Astrocyte (in vitro differentiated cells and primary cell): ENCODE results near the gene TRIML1. TPM values are rescaled to one million over a fixed set of nuclear protein-coding genes. Genes with fewer than 3 reads are reported as not detected.

Source experiments
- DNase-seq: peaks from one replicate; pipeline ENCODE4 v3.0.0-alpha.2; 2010; ENCODE audit warnings: low read depth
- FAIRE-seq: peaks from 2 replicates; lab custom pipeline; 2011; peaks lifted over from hg19 to GRCh38; lab: Jason Lieb, UNC
- H2AFZ ChIP-seq: 2 replicates; pipeline ENCODE4 v1.6.0; 2012; ENCODE audit warnings: low read depth, low read length, inconsistent platforms
- H3K27ac ChIP-seq: 2 replicates; pipeline ENCODE4 v1.5.1; 2011; ENCODE audit warnings: low read depth, low read length, inconsistent platforms
- H3K27me3 ChIP-seq: 2 replicates; pipeline ENCODE4 v1.6.0; 2011; ENCODE audit warnings: low read length, inconsistent platforms; ENCODE audit not compliant: insufficient read depth
- H3K36me3 ChIP-seq: 2 replicates; pipeline ENCODE4 v1.5.1; 2011; ENCODE audit warnings: low read length, inconsistent platforms; ENCODE audit not compliant: insufficient read depth
- H3K4me1 ChIP-seq: 2 replicates; pipeline ENCODE4 v1.5.1; 2011; ENCODE audit warnings: low read length, inconsistent platforms; ENCODE audit not compliant: insufficient read depth
- H3K4me2 ChIP-seq: 2 replicates; pipeline ENCODE4 v1.6.0; 2012; ENCODE audit warnings: low read length, inconsistent platforms
- H3K4me3 ChIP-seq: 2 replicates; pipeline ENCODE4 v1.5.1; 2011; ENCODE audit warnings: low read depth, mild to moderate bottlenecking, low read length, inconsistent platforms; ENCODE audit not compliant: insufficient read depth
- H3K79me2 ChIP-seq: 2 replicates; pipeline ENCODE4 v1.6.0; 2012; ENCODE audit warnings: mild to moderate bottlenecking, low read length, inconsistent platforms; ENCODE audit not compliant: insufficient read depth
- H3K9ac ChIP-seq: 2 replicates; pipeline ENCODE4 v1.6.0; 2012; ENCODE audit warnings: mild to moderate bottlenecking, low read length, inconsistent platforms
- H3K9me3 ChIP-seq: 2 replicates; pipeline ENCODE4 v1.5.1; 2012; ENCODE audit warnings: low read depth, mild to moderate bottlenecking, low read length, inconsistent platforms; ENCODE audit not compliant: insufficient read depth
- H4K20me1 ChIP-seq: 2 replicates; pipeline ENCODE4 v1.6.0; 2012; ENCODE audit warnings: low read length, inconsistent platforms; ENCODE audit not compliant: insufficient read depth
- H3K27ac Mint-ChIP-seq: one replicate; pipeline ENCODE4 v1.8.0; 2021; ENCODE audit warnings: mild to moderate bottlenecking, mixed read lengths; ENCODE audit not compliant: unreplicated experiment
- H3K27me3 Mint-ChIP-seq: one replicate; pipeline ENCODE4 v1.8.0; 2021; ENCODE audit warnings: low read depth, mixed read lengths; ENCODE audit not compliant: unreplicated experiment
- H3K36me3 Mint-ChIP-seq: one replicate; pipeline ENCODE4 v1.8.0; 2021; ENCODE audit warnings: low read depth, mixed read lengths; ENCODE audit not compliant: unreplicated experiment
- H3K4me1 Mint-ChIP-seq: one replicate; pipeline ENCODE4 v1.8.0; 2021; ENCODE audit warnings: low read depth, mixed read lengths; ENCODE audit not compliant: unreplicated experiment
- H3K4me3 Mint-ChIP-seq: one replicate; pipeline ENCODE4 v1.8.0; 2021; ENCODE audit warnings: mild to moderate bottlenecking, moderate library complexity, mixed read lengths; ENCODE audit not compliant: unreplicated experiment
- H3K9me3 Mint-ChIP-seq: one replicate; pipeline ENCODE4 v1.8.0; 2021; ENCODE audit warnings: mild to moderate bottlenecking, mixed read lengths; ENCODE audit not compliant: unreplicated experiment
- CTCF ChIP-seq: IDR thresholded peaks from 2 replicates; pipeline ENCODE4 v1.5.1; 2011; ENCODE audit warnings: low read depth, mild to moderate bottlenecking, inconsistent platforms, low read length, moderate library complexity; ENCODE audit not compliant: insufficient read depth
- EZH2 ChIP-seq: IDR thresholded peaks from 2 replicates; pipeline ENCODE4 v1.6.1; 2012; ENCODE audit warnings: mild to moderate bottlenecking, low read length, inconsistent platforms; ENCODE audit not compliant: insufficient read depth
- total RNA-seq: library from RNA; stranded (reverse); gene quantifications from 2 replicates; pipeline ENCODE4 v1.2.1, GENCODE V29; 2021

The TRIML1 gene
- total RNA-seq, 1 donor from 2014 or later, result not detected

DNA sequence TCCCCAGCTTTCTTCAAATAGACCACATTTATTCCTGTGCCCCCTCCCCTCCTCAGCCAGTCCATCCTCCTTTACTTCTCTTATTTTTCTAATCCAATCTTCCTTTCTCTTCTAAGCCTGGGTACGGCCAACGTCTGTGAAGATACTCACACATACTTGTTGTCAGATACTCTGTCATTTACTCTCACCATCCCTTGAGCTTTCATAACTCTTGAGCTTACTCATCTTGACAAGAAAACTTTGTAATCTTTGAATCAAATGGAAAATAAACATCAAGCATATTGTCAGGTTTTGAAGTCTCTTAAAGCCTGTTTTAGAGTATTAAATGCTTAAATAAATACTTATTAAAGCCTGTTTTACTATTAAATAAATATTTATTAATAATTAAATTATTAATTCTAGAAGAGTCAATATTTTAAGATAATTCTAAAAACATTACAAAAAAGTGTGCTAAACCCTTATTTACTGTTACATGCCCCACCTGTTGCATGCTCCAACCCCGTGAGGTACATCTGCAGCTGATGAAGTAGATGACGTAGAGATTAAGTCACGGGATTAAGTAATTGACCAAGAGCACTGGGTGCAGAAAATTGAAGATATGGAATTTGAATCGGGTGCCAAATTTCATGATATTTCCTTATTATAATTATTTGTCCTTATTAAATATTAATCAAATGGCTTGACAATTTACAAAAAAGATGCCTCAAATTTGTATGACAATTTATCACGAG, 28.3 kb upstream of the TRIML1 start:
- Histone ChIP-seq H3K27ac (no peak overlapping the region), H3K4me3 (no peak overlapping the region), H3K36me3 (no peaks in the 10 kb centered on the region), H3K4me2 (no peak overlapping the region), H3K4me1 (no peaks in the 10 kb centered on the region), H3K27me3 (no peaks in the 10 kb centered on the region), H4K20me1 (no peaks in the 10 kb centered on the region), H3K9me3 (peaks cover 4% of the 10 kb centered on the region), H2AFZ (no peak overlapping the region), H3K9ac (no peak overlapping the region), H3K79me2 (no peaks in the 10 kb centered on the region)
- H3K36me3 Mint-ChIP-seq, result no peaks in the 10 kb centered on the region
- peaks cover 30% of the 10 kb centered on the region for H3K4me1 Mint-ChIP-seq
- no peak for TF ChIP-seq CTCF
- no peak for TF ChIP-seq EZH2
- no peak overlapping the region for H3K4me3 Mint-ChIP-seq
- H3K27ac Mint-ChIP-seq, result peak overlapping the region; percentile 97
- FAIRE-seq (no peak), DNase-seq (no peak)
- no peaks in the 10 kb centered on the region for H3K27me3 Mint-ChIP-seq
- H3K9me3 Mint-ChIP-seq, result no peaks in the 10 kb centered on the region

DNA sequence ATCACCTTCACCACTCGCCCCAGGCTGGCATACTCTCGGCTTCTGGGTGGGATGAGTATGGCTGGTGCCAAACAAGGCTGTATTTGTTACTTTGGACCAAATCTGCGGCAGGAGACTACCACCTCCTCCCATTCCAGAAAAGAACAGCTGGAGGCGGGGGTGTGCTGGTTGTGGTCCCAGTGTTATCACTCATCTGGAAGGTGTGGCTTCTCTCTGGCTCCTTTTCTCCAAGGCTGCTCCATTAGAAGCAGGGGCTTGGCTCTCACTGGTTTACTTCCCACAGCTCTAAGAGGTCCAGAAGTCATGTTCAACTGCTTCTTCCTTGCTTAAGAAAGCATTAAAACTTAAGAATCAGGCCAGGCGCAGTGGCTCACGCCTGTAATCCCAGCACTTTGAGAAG, 27.3 kb upstream of the TRIML1 start:
- no peak overlapping the region for H3K4me3 ChIP-seq
- no peak overlapping the region for H3K27ac Mint-ChIP-seq
- no peaks in the 10 kb centered on the region for H3K79me2 ChIP-seq
- H4K20me1 ChIP-seq, result no peaks in the 10 kb centered on the region
- H3K9me3 Mint-ChIP-seq, result no peaks in the 10 kb centered on the region
- H3K27me3 Mint-ChIP-seq, result no peaks in the 10 kb centered on the region
- H3K4me2 ChIP-seq, result no peak overlapping the region
- H3K9ac ChIP-seq, result no peak overlapping the region
- peaks cover 30% of the 10 kb centered on the region for H3K4me1 Mint-ChIP-seq
- TF ChIP-seq EZH2, result no peak
- TF ChIP-seq CTCF, result no peak
- H3K27ac ChIP-seq, result no peak overlapping the region
- H3K36me3 ChIP-seq, result no peaks in the 10 kb centered on the region
- no peaks in the 10 kb centered on the region for H3K36me3 Mint-ChIP-seq
- no peaks in the 10 kb centered on the region for H3K27me3 ChIP-seq
- H3K4me1 ChIP-seq, result no peaks in the 10 kb centered on the region
- H2AFZ ChIP-seq, result no peak overlapping the region
- no peak overlapping the region for H3K4me3 Mint-ChIP-seq
- DNase-seq (no peak), FAIRE-seq (no peak)
- H3K9me3 ChIP-seq, result peaks cover 4% of the 10 kb centered on the region

GRCh38 chr4:188113156-188113555, 26.1 kb upstream of the TRIML1 start:
- H3K9me3 ChIP-seq, result peaks cover 4% of the 10 kb centered on the region
- Mint-ChIP-seq H3K36me3 (no peaks in the 10 kb centered on the region), H3K27me3 (no peaks in the 10 kb centered on the region), H3K27ac (no peak overlapping the region), H3K4me1 (peaks cover 23% of the 10 kb centered on the region), H3K4me3 (no peak overlapping the region), H3K9me3 (no peaks in the 10 kb centered on the region)
- no peak overlapping the region for H3K9ac ChIP-seq
- no peaks in the 10 kb centered on the region for H3K27me3 ChIP-seq
- no peaks in the 10 kb centered on the region for H3K36me3 ChIP-seq
- H3K4me3 ChIP-seq, result no peak overlapping the region
- H3K79me2 ChIP-seq, result no peaks in the 10 kb centered on the region
- H3K4me1 ChIP-seq, result no peaks in the 10 kb centered on the region
- no peak overlapping the region for H3K4me2 ChIP-seq
- H2AFZ ChIP-seq, result no peak overlapping the region
- TF ChIP-seq EZH2, result no peak
- TF ChIP-seq CTCF, result no peak
- DNase-seq, result no peak
- no peaks in the 10 kb centered on the region for H4K20me1 ChIP-seq
- H3K27ac ChIP-seq, result no peak overlapping the region
- no peak for FAIRE-seq
